ENCODE data around the gene COL13A1. TPM values are rescaled to one million over a fixed set of nuclear protein-coding genes. Genes with fewer than 3 reads are reported as not detected.

Gene COL13A1
- polyA plus RNA-seq, 1 of the 3 experiments (the other 2 are of a cell fraction) = 26.7 TPM

DNA sequence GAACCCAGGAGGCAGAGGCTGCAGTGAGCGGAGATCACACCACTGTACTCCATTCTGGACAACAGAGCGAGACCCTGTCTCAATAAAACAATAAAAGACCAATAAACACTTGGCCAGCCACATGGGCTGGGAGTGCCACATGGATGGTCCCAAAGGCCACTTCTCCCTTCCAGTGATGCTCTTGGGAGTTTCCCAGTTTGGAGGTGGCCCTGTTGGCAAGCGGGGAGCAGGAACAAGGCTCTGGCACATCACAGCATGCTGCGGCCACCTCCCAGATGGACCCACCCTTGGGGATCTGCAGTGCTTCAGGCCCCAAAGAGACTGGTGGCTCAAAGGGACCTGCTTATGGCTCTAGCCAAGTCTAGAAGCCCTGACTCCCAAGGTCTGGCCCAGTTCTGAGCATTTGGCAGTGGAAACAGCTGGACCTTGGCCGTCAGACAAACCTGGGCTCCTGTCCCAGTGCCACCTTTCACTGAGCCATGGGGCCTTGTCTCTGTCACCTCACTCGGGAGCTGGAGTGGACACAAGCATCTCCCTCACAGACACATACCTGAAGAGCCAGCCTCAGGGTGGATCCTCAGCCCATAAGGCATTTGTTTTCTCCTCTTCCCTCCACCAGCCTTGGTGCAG is 91.7 kb downstream of the COL13A1 start:
- Histone ChIP-seq H3K27me3 (ENCODE audit: insufficient read depth) (no peaks in the 10 kb centered on the region), H3K36me3 (replicated peaks in 1 of 2; ENCODE audit: control insufficient read depth in 1 of 2, insufficient read depth in 2 of 2, low read length in 1 of 2) (no peaks in the 10 kb centered on the region), H3K4me1 (ENCODE audit: control insufficient read depth in 1 of 2, insufficient read depth in 2 of 2, low read depth in 1 of 2, low read length in 1 of 2) (peaks cover 0 to 24% of the 10 kb centered on the region in 2 experiments; a peak in 1 of 4 replicates), H3K4me3 (ENCODE audit: low read depth in 2 of 2, low read length in 1 of 2) (no peak overlapping the region), H4K20me1 (ENCODE audit: insufficient read depth) (no peaks in the 10 kb centered on the region), H3K4me2 (no peak overlapping the region), H3K27ac (ENCODE audit: low read depth in 2 of 2, low read length in 1 of 2) (no peak overlapping the region), H3K9ac (no peak overlapping the region), H3K79me2 (ENCODE audit: insufficient read depth) (no peaks in the 10 kb centered on the region), H3F3A (replicated peaks; ENCODE audit: insufficient read depth) (no peaks in the 10 kb centered on the region), H2AFZ (ENCODE audit: low read depth) (no peak overlapping the region), H3K9me2 (no peaks in the 10 kb centered on the region), H3K9me3 (no peaks in the 10 kb centered on the region)
- WGBS (ENCODE audit: low lambda C conversion rate) = 68% methylated on average over 5 of the region's 6 CpGs
- TF ChIP-seq NFIC (IDR thresholded peaks at IDR 0.05; ENCODE audit: borderline replicate concordance) = no peak
- POLR2A ChIA-PET = no interaction called here
- CTCF ChIA-PET = interaction anchor here (9.3 kb wide), 1 partner anchor 23 kb away, joined by 120 read pairs; no protein-coding TSS in a partner anchor
- DNase-seq = no peak

DNA sequence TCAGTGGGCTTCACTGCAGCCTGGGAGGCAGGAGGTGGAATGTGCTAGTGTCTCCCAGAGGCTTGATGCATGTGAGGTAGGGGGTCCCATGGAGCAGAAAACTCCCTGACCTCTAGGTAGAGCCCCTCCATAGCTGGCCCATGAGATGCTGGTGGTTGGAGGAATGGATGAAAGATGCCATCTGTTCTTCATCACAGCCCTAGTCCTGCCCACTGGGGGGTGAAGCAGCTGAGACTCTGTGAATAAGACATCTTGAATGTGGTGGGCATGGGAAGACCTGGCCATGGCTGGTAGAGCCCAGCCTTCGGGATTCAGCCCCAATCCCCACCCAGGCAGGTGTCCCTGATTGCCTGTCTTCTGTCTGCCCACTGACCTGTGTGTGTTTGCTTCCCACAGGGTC is 92.5 kb downstream of the COL13A1 start:
- Histone ChIP-seq H2AFZ (ENCODE audit: low read depth) (no peak overlapping the region), H3K9me3 (no peaks in the 10 kb centered on the region), H3K9me2 (no peaks in the 10 kb centered on the region), H3K4me3 (ENCODE audit: low read depth in 2 of 2, low read length in 1 of 2) (no peak overlapping the region), H3K4me2 (no peak overlapping the region), H3K36me3 (replicated peaks in 1 of 2; ENCODE audit: control insufficient read depth in 1 of 2, insufficient read depth in 2 of 2, low read length in 1 of 2) (no peaks in the 10 kb centered on the region), H3K79me2 (ENCODE audit: insufficient read depth) (no peaks in the 10 kb centered on the region), H4K20me1 (ENCODE audit: insufficient read depth) (no peaks in the 10 kb centered on the region), H3K27ac (ENCODE audit: low read depth in 2 of 2, low read length in 1 of 2) (no peak overlapping the region), H3K27me3 (ENCODE audit: insufficient read depth) (no peaks in the 10 kb centered on the region), H3F3A (replicated peaks; ENCODE audit: insufficient read depth) (no peaks in the 10 kb centered on the region), H3K4me1 (ENCODE audit: control insufficient read depth in 1 of 2, insufficient read depth in 2 of 2, low read depth in 1 of 2, low read length in 1 of 2) (peaks cover 0 to 24% of the 10 kb centered on the region in 2 experiments; a peak in 1 of 4 replicates), H3K9ac (no peak overlapping the region)
- WGBS (ENCODE audit: low lambda C conversion rate) = 80% methylated on average over 1 of the region's 1 CpG
- DNase-seq = no peak
- ChIA-PET CTCF (interaction anchor here (0.7 to 9.3 kb wide), 4 partner anchors 21 to 239 kb away, joined by 3 to 120 read pairs (median 3); no protein-coding TSS in a partner anchor), POLR2A (no interaction called here)
- TF ChIP-seq USF1 (IDR thresholded peaks at IDR 0.05; ENCODE audit: borderline replicate concordance, low read depth) (no peak), PBX3 (IDR thresholded peaks at IDR 0.05) (no peak), TAF1 (IDR thresholded peaks at IDR 0.05; ENCODE audit: borderline replicate concordance, low read depth, low read length) (no peak), YY1 (IDR thresholded peaks at IDR 0.05; ENCODE audit: low read depth) (no peak), TEAD4 (IDR thresholded peaks at IDR 0.05; ENCODE audit: borderline replicate concordance, insufficient read depth) (no peak), SIN3A (IDR thresholded peaks at IDR 0.05; ENCODE audit: borderline replicate concordance, low read depth, low read length) (no peak), IRF3 (IDR thresholded peaks at IDR 0.05; ENCODE audit: low read depth, low read length) (no peak), RXRA (IDR thresholded peaks at IDR 0.05; ENCODE audit: borderline replicate concordance, low read depth) (no peak), FOXJ3 (CRISPR knock-in tag; IDR thresholded peaks at IDR 0.05) (no peak), MXI1 (IDR thresholded peaks at IDR 0.05; ENCODE audit: low read depth, low read length) (no peak)
- TF ChIP-seq, protein P1, sequence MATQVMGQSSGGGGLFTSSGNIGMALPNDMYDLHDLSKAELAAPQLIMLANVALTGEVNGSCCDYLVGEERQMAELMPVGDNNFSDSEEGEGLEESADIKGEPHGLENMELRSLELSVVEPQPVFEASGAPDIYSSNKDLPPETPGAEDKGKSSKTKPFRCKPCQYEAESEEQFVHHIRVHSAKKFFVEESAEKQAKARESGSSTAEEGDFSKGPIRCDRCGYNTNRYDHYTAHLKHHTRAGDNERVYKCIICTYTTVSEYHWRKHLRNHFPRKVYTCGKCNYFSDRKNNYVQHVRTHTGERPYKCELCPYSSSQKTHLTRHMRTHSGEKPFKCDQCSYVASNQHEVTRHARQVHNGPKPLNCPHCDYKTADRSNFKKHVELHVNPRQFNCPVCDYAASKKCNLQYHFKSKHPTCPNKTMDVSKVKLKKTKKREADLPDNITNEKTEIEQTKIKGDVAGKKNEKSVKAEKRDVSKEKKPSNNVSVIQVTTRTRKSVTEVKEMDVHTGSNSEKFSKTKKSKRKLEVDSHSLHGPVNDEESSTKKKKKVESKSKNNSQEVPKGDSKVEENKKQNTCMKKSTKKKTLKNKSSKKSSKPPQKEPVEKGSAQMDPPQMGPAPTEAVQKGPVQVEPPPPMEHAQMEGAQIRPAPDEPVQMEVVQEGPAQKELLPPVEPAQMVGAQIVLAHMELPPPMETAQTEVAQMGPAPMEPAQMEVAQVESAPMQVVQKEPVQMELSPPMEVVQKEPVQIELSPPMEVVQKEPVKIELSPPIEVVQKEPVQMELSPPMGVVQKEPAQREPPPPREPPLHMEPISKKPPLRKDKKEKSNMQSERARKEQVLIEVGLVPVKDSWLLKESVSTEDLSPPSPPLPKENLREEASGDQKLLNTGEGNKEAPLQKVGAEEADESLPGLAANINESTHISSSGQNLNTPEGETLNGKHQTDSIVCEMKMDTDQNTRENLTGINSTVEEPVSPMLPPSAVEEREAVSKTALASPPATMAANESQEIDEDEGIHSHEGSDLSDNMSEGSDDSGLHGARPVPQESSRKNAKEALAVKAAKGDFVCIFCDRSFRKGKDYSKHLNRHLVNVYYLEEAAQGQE (IDR thresholded peaks at IDR 0.05; ENCODE audit: low read depth, low read length) = no peak

Measured in SK-N-SH (cell line).